ENCODE measurements around the gene DEK.
A peak's percentile ranks its signal among the peaks of the same experiment; 100 is the strongest.
"Not testable (repeated sequence)": the region's sequence is repeated elsewhere in the genome, so short reads cannot be mapped to it uniquely, and the experiment has no call there.

Gene DEK

GRCh38 chr6:18237167-18237566 is 27.2 kb downstream of the DEK start:
- DNase-seq (ENCODE audit: low read depth) = no peak

GRCh38 chr6:18235524-18235923 is 28.8 kb downstream of the DEK start:
- no peak for DNase-seq (ENCODE audit: low read depth)

DNA sequence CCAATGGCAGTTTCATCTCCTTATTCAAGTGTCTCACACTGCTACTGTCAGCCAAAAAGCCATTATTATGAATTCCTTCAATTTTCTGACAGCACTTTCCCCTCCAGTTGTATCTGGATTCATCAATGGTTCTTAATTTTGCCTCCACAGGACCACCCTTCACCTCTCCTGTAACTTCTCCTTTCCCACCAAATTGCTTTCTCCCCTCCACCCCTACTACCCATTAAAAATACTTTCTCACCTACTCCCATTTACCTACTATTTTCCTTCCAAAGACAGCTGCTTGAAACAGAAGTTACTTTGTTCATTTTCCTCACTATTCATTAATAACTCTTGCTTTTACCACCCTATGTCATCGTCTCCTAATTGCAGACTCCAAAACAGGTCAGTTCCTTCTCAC is 29.8 kb downstream of the DEK start:
- DNase-seq (ENCODE audit: low read depth) = no peak

DNA sequence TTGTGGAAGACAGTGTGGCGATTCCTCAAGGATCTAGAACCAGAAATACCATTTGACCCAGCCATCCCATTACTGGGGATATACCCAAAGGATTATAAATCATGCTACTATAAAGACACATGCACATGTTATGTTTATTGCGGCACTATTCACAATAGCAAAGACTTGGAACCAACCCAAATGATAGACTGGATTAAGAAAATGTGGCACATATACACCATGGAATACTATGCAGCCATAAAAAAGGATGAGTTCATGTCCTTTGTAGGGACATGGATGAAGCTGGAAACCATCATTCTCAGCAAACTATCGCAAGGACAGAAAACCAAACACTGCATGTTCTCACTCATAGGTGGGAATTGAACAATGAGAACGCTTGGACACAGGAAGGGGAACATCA is 30.6 kb downstream of the DEK start:
- not testable (repeated sequence) for DNase-seq (ENCODE audit: low read depth)

DNA sequence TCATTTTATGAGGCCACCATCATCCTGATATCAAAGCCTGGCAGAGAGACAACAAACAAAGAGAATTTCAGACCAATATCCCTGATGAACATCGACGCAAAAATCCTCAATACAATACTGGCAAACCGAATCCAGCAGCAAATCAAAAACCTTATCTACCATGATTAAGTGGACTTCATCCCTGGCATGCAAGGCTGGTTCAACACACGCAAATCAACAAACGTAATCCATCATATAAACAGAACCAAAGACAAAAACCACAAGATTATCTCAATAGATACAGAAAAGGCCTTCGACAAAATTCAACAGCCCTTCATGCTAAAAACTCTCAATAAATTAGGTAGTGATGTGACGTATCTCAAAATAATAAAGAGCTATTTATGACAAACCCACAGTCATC is 32.5 kb downstream of the DEK start:
- not testable (repeated sequence) for DNase-seq (ENCODE audit: low read depth)

DNA sequence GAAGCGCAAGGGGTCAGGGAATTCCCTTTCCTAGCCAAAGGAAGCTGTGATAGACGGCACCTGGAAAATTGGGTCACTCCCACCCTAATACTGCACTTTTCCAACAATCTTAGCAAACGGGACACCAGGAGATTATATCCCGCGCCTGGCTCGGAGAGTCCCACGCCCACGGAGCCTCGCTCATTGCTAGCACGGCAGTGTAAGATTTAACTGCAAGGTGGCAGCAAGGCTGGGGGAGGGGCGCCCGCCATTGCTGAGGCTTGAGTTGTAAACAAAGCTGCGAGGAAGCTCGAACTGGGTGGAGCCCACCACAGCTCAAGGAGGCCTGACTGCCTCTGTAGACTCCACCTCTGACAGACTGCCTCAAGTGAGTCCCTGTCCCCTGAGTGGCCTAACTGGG is 35.7 kb downstream of the DEK start:
- not testable (repeated sequence) for DNase-seq (ENCODE audit: low read depth)

DNA sequence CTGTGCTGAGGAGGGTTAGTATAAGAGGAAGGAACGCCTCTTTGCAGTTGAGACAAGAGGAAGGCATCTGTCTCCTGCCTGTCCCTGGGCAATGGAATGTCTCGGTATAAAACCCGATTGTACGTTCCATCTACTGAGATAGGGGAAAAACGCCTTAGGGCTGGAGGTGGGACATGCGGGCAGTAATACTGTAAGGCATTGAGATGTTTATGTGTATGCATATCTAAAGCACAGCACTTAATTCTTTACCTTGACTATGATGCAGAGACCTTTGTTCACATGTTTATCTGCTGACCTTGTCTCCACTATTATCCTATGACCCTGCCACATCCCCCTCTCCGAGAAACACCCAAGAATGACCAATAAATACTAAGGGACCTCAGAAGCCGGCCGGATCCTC is 37.2 kb downstream of the DEK start:
- not testable (repeated sequence) for DNase-seq (ENCODE audit: low read depth)

- DNase-seq (ENCODE audit: low read depth) = peak; percentile 71
Observed at GRCh38 chr6:18226451-18227105, 37.8 kb downstream of the DEK start.

DNA sequence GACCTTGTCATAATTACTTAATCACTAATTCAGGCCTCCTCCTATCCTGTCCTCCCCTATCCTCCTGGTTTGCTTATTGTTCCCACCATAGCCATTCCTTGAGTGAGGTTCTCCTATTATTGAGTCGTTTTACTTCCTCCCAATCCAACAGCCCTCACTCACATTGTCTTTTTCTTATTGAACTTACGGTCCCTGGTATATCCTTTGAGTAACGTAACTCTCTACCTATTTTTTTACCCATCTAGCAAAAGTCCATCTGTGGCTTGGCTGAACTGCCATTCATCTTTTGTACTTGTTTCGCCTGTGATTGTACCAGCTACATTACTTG is 43.1 kb downstream of the DEK start:
- no peak for DNase-seq (ENCODE audit: low read depth)

DNA sequence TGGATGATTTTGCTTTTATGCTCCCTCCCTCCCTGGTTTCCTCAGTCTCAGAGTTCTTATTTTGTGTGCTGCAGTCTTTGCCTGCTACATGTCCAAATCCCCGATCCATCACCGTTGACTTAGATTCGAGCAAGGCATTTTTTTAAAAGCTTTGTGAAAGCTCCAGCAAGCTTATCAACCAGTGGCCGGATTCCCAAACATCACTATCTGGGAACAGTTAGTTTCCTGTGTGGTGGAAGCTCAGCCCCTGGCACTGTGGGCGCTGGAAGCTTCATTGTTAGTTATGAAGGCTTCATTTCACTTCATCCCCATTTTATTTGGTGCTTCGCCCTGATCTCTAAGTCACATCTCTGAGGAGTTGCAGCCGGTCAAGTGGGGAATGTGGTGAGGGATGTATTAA is 44.7 kb downstream of the DEK start:
- no peak for DNase-seq (ENCODE audit: low read depth)

DNA sequence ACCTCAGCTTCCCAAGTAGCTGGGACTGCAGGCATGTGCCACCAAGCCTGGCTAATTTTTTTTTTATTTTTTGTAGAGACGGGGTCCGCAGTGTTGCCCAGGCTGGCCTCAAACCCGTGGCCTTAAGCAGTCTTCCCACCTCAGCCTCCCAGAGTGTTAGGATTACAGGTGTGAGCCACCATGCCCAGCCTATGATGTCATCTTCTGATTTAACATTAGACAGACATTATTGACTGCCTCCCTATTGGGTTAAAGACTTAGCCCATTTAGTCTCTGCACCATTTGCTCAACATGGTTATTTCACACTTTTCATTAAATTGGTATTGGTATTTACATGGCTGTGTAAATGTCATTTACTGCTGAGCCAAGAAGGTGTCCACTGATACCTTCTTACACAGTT is 46.1 kb downstream of the DEK start:
- DNase-seq (ENCODE audit: low read depth) = no peak

GRCh38 chr6:18216411-18216810 is 47.9 kb downstream of the DEK start:
- peak; percentile 29 for DNase-seq (ENCODE audit: low read depth)

DNA sequence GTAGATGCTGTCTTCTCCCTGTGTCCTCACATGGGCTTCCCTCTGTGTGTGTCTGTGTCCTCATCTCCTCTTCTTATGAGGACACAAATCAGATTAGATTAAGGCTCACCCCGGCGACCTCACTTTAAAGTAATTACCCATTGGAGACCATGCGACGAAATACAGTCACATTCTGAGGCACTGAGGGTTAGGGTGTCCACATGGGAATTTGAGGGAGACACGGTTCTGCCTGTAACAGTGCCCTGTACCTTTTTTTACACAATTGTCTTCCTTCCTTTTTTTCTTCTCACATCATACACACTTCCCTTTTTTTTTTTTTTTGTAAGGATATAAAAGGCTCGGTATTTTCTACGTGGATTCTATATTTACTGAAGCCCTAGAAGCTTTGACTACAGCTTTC is 48.9 kb downstream of the DEK start:
- no peak for DNase-seq (ENCODE audit: low read depth)

GRCh38 chr6:18214003-18214402 is 50.3 kb downstream of the DEK start:
- no peak for DNase-seq (ENCODE audit: low read depth)

DNA sequence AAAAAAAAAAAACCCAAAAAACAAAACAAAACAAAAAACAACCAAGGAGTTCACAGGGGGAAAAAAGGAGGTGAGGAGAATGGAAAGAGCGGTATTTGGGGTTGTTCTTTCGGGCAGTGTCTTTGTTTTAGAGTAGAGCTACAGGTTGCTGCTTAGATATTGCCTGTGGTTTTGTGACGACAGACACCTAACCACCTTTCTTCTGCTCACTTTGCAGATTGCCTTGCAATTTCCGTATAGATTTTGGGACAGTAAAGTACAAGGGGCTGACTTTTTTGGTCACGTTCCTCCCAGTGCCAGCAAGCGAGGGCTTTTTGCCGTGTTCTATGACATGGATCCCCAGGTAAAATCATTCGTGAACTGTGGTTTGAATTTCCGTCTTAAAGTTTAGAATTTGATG is 50.9 kb downstream of the DEK start:
- no peak for DNase-seq (ENCODE audit: low read depth)

- no peak for DNase-seq (ENCODE audit: low read depth)
Observed at GRCh38 chr6:18212231-18212630, 52.1 kb downstream of the DEK start.

DNA sequence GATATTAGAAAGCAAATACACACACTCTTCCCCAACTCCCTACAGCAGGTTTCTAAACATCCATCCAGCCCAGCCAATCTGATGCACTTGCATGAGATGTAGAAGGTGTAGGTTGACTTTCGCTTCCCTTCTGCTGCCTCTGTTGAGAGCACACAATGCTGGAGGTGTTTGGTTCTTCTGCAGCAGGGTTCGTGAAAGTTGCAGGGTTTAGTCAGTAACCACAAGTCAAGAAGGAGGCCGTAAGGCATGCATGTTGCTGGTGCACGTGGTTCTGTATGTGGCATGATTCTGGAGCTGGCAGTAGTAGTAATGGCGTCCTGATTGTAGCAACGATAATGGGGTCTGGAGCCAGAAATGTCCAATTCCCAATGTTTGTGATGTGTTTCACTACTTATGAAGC is 53.0 kb downstream of the DEK start:
- no peak for DNase-seq (ENCODE audit: low read depth)

- no peak for DNase-seq (ENCODE audit: low read depth)
Observed at GRCh38 chr6:18210707-18211106, 53.6 kb downstream of the DEK start.

GRCh38 chr6:18209539-18210197 is 54.7 kb downstream of the DEK start:
- no peak for DNase-seq (ENCODE audit: low read depth)

- DNase-seq (ENCODE audit: low read depth) = not testable (repeated sequence)
Observed at GRCh38 chr6:18208778-18209177, 55.6 kb downstream of the DEK start.

GRCh38 chr6:18207949-18208348 is 56.4 kb downstream of the DEK start:
- DNase-seq (ENCODE audit: low read depth) = no peak

DNA sequence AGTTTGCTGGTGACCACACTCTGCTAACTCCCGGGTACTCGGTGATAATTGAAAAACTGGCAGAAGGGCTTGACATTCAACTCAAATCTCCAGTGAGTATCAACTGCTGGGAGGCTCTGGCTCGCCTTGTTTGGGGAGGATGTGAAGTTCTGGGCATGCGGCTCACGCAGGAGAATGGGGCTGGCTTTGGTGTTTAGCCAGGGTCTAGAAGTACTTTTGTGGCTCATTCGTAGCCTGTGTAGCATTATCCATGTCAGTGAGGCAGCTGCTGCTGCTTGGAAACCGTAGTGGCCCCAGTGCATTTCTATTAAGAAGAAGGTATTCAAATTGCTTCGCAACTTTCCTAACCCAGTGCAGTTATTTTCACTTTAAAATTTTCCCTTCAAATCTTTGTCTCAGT is 56.9 kb downstream of the DEK start:
- no peak for DNase-seq (ENCODE audit: low read depth)

DNA sequence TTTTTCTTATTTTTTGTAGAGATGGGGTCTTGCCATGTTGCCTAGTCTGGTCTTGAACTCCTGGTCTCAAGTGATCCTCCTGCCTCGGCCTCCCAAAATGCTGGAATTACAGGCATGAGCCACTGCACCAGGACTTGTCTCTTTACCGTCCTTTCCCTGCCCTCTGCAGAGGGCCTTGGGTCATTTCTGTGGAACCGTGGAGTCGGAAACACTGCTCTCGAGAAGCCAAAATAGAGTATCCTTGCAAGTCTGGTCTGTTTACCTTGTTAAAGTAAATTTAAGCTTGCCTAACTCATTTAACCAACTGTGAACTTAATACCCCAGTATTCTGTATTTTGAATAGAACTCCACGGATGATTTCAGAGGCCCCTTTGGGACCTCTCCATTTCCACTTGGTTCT is 57.7 kb downstream of the DEK start:
- no peak for DNase-seq (ENCODE audit: low read depth)

DNA sequence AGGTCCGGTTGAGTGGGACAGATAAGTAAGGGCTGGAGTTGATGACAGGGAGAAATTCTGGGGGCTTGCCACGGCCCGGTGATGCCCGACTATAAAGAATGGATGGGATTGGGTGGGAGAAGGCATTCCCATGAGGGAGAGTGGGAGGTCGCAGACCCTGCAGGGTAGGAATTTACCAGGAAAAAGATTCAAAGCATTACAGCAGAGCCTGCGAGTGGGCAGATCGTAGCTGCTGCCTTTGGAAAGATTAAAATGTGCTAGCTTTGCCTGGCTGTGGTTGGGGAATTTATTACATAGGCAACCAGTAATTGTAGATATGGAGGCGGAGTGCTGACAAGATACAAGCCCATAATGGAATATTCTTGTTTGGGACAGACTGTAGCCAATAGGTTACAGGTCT is 59.6 kb downstream of the DEK start:
- no peak for DNase-seq (ENCODE audit: low read depth)

All from GM04503 (cell line).